Muscle layer of colon (tissue), 2 donors: ENCODE data around the gene CCDC92.
A peak's percentile ranks its signal among the peaks of the same experiment; 100 is the strongest.

Experiments
- H3K27ac ChIP-seq: one replicate; pipeline ENCODE4 v1.7.0; 2013; ENCODE audit warnings: low read depth, mild to moderate bottlenecking, low read length, moderate library complexity
- H3K27me3 ChIP-seq, 2 donors: one replicate each; pipeline ENCODE4 v1.7.0; 2013; ENCODE audit warnings: low read length in 2 of 2, mild to moderate bottlenecking in 2 of 2; ENCODE audit not compliant: insufficient read depth in 2 of 2, control insufficient read depth in 1 of 2
- H3K36me3 ChIP-seq: one replicate; pipeline ENCODE4 v1.7.0; 2013; ENCODE audit warnings: mild to moderate bottlenecking, low read length; ENCODE audit not compliant: insufficient read depth
- H3K4me1 ChIP-seq: one replicate; pipeline ENCODE4 v1.7.0; 2013; ENCODE audit warnings: mild to moderate bottlenecking, low read length; ENCODE audit not compliant: insufficient read depth
- H3K4me3 ChIP-seq, 2 donors: one replicate each; pipeline ENCODE4 v1.7.0; 2013; ENCODE audit warnings: low read length in 2 of 2, low read depth in 1 of 2, mild to moderate bottlenecking in 1 of 2, moderate library complexity in 1 of 2
- H3K9ac ChIP-seq: one replicate; pipeline ENCODE4 v1.7.0; 2013; ENCODE audit warnings: low read length
- H3K9me3 ChIP-seq: one replicate; pipeline ENCODE4 v1.7.0; 2013; ENCODE audit warnings: mild to moderate bottlenecking, low read length
- donor health status: abdominal sarcoma.
- donor health status: Adenocarcinoma of cecum.

CCDC92 gene

GRCh38 chr12:123986374-123986965 lies 13.8 kb upstream of the CCDC92 start:
- H3K4me1 ChIP-seq: peaks cover 7% of the 10 kb centered on the region
- H3K9ac ChIP-seq: no peak overlapping the region

GRCh38 chr12:123984903-123985302 lies 12.3 kb upstream of the CCDC92 start:
- Histone ChIP-seq H3K36me3 (peaks cover 16% of the 10 kb centered on the region), H3K4me3 (no peak overlapping the region), H3K4me1 (no peaks in the 10 kb centered on the region), H3K9me3 (no peaks in the 10 kb centered on the region), H3K9ac (no peak overlapping the region), H3K27me3 (no peaks in the 10 kb centered on the region), H3K27ac (no peak overlapping the region)

More at GRCh38 chr12:123986374-123986965, 13.8 kb upstream of the CCDC92 start:
- Histone ChIP-seq H3K27me3 (no peaks in the 10 kb centered on the region), H3K9me3 (no peaks in the 10 kb centered on the region), H3K4me3 (no peak overlapping the region), H3K27ac (no peak overlapping the region), H3K36me3 (peaks cover 30% of the 10 kb centered on the region)

- Histone ChIP-seq H3K27me3 (no peaks in the 10 kb centered on the region), H3K4me1 (no peaks in the 10 kb centered on the region), H3K4me3 (no peak overlapping the region), H3K36me3 (peaks cover 10% of the 10 kb centered on the region), H3K27ac (no peak overlapping the region), H3K9ac (no peak overlapping the region), H3K9me3 (no peaks in the 10 kb centered on the region)
These were observed 11.3 kb upstream of the CCDC92 start for GRCh38 chr12:123983822-123984485.

- H3K27ac ChIP-seq: no peak overlapping the region
- H3K36me3 ChIP-seq: no peaks in the 10 kb centered on the region
- no peaks in the 10 kb centered on the region for H3K4me1 ChIP-seq
- H3K4me3 ChIP-seq: no peak overlapping the region
- H3K9me3 ChIP-seq: no peaks in the 10 kb centered on the region
- H3K9ac ChIP-seq: no peak overlapping the region
- H3K27me3 ChIP-seq: no peaks in the 10 kb centered on the region
These were observed 9.6 kb upstream of the CCDC92 start for GRCh38 chr12:123982269-123982668.

GRCh38 chr12:123979566-123979965 lies 6.9 kb upstream of the CCDC92 start:
- Histone ChIP-seq H3K4me1 (peaks cover 5% of the 10 kb centered on the region), H3K36me3 (no peaks in the 10 kb centered on the region), H3K9ac (no peak overlapping the region)

GRCh38 chr12:123976227-123976826 lies 3.7 kb upstream of the CCDC92 start:
- H3K9me3 ChIP-seq: no peaks in the 10 kb centered on the region
- no peak overlapping the region for H3K27ac ChIP-seq
- H3K4me1 ChIP-seq: peaks cover 14% of the 10 kb centered on the region
- no peak overlapping the region for H3K9ac ChIP-seq
- H3K27me3 ChIP-seq: no peaks in the 10 kb centered on the region
- no peak overlapping the region for H3K4me3 ChIP-seq
- no peaks in the 10 kb centered on the region for H3K36me3 ChIP-seq

More at GRCh38 chr12:123979566-123979965, 6.9 kb upstream of the CCDC92 start:
- Histone ChIP-seq H3K27me3 (no peaks in the 10 kb centered on the region), H3K4me3 (no peak overlapping the region), H3K27ac (no peak overlapping the region), H3K9me3 (no peaks in the 10 kb centered on the region)

- Histone ChIP-seq H3K4me3 (peak overlapping the region; percentile 44 to 56), H3K36me3 (no peaks in the 10 kb centered on the region), H3K27me3 (no peaks in the 10 kb centered on the region), H3K9ac (peak overlapping the region; percentile 12), H3K27ac (peak overlapping the region; percentile 16), H3K4me1 (peaks cover 25% of the 10 kb centered on the region), H3K9me3 (no peaks in the 10 kb centered on the region)
These were observed 1.1 kb upstream of the CCDC92 start for GRCh38 chr12:123973552-123974341.

- no peaks in the 10 kb centered on the region for H3K27me3 ChIP-seq
- peak overlapping the region; percentile 91 for H3K9ac ChIP-seq
- peak overlapping the region; percentile 81 for H3K27ac ChIP-seq
- no peaks in the 10 kb centered on the region for H3K9me3 ChIP-seq
- H3K36me3 ChIP-seq: no peaks in the 10 kb centered on the region
- H3K4me3 ChIP-seq: peak overlapping the region; percentile 82 to 89
- H3K4me1 ChIP-seq: peaks cover 29% of the 10 kb centered on the region
These were observed 718 bp downstream of the CCDC92 start for GRCh38 chr12:123971770-123972456.

- peak overlapping the region; percentile 82 to 89 for H3K4me3 ChIP-seq
- H3K4me1 ChIP-seq: peaks cover 29% of the 10 kb centered on the region
- H3K9me3 ChIP-seq: no peaks in the 10 kb centered on the region
- no peaks in the 10 kb centered on the region for H3K36me3 ChIP-seq
- H3K27ac ChIP-seq: peak overlapping the region; percentile 81
- peak overlapping the region; percentile 91 for H3K9ac ChIP-seq
- H3K27me3 ChIP-seq: no peaks in the 10 kb centered on the region
These were observed 1.2 kb downstream of the CCDC92 start for GRCh38 chr12:123971449-123971769.

- Histone ChIP-seq H3K4me1 (peaks cover 18% of the 10 kb centered on the region), H3K4me3 (no peak overlapping the region), H3K27ac (no peak overlapping the region), H3K9ac (no peak overlapping the region), H3K9me3 (no peaks in the 10 kb centered on the region), H3K36me3 (no peaks in the 10 kb centered on the region), H3K27me3 (no peaks in the 10 kb centered on the region)
These were observed 5.5 kb downstream of the CCDC92 start for GRCh38 chr12:123967121-123967586.

- H3K27me3 ChIP-seq: no peaks in the 10 kb centered on the region
- H3K4me3 ChIP-seq: no peak overlapping the region
- no peak overlapping the region for H3K9ac ChIP-seq
- H3K9me3 ChIP-seq: no peaks in the 10 kb centered on the region
- no peaks in the 10 kb centered on the region for H3K36me3 ChIP-seq
- peaks cover 18% of the 10 kb centered on the region for H3K4me1 ChIP-seq
- H3K27ac ChIP-seq: no peak overlapping the region
These were observed 6.0 kb downstream of the CCDC92 start for GRCh38 chr12:123966596-123966995.
